GM19035 (cell line): ENCODE measurements around the gene INSIG1.
A peak's percentile ranks its signal among the peaks of the same experiment; 100 is the strongest.

Source experiments
- ATAC-seq: cut with Tn5 transposase; IDR thresholded peaks from one replicate; pipeline ENCODE4 v1.9.1; 2021; ENCODE audit not compliant: unreplicated experiment

The INSIG1 gene

DNA sequence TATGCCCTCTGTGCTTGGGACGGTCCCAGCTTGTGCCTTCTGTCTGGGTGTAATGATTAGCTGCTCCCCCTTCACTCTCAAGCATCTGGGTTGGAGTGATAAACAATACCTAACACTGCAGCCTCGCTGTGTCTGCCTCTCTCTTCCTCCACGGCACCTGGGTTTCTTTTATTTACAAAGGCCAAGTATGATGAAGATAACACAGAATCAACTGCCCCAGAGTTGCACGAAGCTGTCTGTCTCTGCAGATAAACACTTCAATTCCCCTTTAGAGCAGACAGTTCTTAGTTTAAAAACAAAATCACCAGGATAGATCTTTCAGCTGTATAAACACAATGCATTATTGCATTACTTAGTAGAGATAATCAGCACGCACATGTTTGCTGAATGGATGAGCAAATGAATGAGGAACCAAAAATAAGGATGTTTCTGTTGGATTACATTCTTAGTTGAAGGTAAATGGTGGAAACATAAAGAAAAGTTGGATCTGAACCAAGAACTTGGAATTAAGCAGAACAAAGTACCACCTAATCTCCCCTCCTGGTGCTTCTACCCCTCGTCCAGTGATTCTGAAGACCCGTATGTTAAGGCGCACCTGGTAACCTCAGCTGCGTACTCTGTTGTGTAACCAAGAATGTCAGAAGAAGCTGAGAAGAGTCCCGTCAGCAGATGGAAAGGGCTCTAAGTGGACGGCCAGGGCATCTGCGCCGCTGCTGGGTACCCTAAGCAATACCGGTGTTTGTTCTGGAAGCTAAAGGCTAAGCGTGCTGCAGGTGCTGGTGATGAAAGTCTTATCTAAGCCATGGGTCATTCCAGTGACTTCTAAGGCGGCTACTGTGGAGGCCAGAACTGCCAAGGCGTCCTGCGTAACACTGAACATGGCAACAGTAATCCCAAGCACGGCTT is 26.6 kb downstream of the INSIG1 start:
- ATAC-seq, result no peak

DNA sequence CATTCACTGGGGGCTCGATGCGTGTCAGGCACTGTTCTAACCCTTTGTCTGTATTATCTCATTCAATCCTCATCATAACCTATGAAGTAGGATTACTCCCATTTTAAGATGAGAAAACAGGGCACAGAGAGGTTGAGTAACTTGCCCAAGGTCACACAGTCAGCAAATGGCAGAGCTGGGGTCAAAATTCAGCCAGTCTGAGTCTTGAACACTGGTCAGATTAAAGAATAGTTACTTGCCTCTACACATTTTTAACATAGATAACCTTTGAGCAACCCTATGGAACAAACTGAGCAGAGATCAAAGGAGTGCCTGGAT is 27.2 kb downstream of the INSIG1 start:
- no peak for ATAC-seq

DNA sequence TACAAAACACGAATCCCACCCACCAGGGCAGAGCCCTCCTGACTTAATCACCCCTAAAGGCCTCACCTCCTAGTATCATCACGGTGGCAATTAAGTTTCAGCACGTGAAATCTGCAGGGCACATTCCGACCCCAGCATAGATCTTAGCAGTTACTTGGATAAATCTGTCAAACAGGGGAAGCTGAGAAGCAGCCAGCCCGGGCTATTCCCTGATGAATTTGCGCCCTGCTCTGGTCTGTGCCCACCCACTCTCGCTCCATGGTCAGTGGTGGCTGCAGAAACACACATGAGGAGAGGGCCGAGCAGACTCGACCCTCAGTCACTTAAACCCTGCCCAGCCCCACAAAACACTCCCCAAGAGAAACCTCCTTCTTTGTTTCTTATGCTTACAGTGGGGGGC is 28.7 kb downstream of the INSIG1 start:
- ATAC-seq, result no peak

DNA sequence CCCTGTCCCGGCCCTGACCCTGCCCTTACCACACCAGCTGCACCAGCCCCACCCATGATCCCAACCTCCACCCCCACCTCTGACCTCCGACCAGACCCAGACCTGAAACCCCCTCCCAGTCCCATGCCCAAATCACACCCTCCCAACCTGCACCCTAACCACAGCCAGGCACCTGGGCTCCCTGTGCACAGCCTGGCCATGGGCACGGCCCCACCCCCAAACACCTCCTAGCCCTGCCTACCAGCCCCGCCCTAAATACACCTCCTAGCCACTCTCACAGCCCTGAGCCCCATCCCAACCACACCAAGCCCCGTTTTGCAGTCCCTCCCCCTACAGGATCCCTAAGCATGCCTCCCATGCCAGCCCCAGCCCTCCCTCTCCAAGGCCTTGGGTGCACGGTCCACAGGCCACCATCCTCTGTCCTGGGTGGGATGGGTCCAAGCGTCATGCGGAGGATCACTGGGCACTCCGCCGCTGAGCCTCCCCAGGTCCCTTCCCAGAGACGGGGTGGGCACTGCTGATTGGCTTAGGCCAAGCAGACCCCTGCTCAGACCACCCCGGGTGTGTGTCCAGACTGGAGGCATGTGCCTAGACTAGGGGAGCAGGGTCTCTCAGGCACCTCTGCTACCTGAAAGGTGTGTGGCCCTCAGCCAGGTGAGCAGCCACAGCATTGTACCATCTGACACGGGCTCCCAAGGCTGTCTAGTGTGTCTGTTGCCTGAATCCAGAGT is 30.1 kb downstream of the INSIG1 start:
- no peak for ATAC-seq

DNA sequence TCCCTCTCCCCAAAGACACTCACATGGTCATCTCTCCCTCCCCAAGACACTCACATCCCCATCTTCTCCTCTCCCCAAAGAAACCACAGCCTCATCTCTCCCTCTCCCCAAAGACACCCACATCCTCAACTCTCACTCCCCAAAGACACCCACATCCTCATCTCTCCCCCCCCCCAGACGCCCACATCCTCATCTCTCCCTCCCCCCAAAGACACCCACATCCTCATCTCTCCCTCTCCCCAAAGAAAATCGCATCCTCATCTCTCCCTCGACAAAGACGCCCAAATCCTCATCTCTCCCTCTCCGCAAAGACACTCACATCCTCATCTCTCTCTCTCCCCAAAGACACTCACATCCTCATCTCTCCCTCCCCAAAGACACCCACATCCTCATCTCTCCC is 31.5 kb downstream of the INSIG1 start:
- ATAC-seq, result no peak

DNA sequence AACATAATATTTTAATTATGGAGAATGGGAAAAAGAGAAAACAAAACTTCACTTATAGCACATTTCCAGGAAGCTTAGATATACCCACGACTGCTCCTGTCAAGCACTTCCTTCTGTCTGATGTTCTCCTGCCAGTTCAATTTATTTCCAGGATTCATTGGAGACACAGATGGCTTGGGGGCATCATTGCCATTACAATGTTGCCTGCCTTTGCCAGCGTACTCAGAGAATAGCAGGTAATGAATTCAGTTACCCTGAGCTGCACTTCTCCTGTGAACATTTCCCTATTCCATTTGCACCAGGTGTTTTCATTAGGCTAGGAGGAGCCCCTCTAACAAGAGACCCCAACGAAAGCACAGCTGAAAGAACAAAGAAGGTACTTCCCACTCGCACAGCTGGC is 33.7 kb downstream of the INSIG1 start:
- no peak for ATAC-seq

DNA sequence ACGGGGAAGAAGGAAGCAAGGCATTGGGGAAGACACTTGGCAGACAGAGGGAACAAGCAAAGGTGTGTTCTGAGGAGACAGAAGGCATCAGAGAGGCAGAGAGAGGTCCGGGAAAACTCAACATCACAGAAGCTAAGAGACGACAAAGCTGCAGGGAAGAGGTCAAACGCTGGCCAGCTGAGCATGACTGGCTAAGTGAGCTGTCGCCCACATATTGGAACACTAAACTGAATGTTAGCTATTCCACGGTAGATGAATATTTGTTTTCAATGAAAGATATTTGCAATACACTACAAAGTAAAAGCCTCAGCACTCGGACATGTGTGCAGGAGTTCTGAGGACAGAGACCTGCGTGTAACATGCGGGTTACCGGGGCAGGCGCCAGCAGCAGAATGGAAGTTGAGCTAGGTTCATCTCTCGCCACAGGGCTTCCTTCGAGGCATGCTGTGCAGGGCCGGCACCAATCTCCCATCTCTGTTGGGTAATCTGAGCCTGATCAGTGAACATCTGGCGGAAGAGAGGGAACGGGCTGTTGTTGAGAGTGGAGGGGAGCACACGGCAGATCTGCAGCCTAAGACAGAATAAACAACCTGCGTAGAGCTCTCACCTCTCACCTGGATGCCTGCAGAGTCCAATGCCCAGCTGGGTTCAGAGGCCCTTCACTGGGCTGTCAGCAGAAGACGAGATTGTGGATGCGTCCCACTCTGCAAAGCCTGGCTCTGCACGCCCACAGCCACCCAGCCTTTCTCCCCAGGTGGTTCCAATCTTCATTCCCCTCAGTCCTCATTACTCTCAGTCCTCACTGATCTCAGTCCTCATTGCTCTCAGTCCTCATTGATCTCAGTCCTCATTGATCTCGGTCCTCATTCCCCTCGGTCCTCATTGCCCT is 35.9 kb downstream of the INSIG1 start:
- ATAC-seq, result no peak

DNA sequence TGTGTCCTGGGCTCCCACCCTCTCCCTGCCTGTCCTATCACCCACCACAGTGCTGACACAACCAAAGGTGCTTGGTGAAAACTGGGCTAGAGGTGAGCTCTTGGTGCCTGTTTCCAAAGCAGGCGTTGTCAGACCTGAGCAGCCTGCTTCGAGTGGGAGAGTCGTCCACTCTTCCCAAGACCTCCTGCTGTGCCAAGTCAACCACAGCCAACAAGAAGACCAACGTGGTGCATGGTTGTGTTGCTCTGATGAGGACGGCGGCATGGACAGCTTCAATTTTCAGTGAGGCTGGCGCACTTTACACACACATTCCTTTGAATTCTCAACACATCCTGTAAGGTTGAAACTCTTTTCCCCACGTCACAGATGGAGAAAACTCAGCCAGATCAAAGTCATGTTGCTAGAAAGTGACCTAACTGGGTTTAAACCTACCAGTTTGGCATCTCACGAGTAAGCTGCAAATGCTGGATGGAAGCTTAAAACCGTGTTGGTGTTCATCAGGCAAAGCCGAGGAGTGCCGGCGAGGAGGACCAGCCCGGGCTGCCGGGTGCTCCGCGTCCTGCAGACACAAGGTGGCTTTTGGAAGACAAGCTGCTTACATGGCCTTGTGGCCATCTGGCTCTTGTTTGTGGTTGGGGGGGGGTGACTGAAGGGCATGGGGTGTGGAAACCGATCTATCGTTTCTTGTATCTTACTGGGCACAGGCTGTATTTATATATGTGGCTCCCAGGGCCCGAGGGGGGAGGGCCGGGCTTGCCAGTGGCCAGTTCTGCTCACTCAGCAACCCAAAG is 39.3 kb downstream of the INSIG1 start:
- no peak for ATAC-seq

DNA sequence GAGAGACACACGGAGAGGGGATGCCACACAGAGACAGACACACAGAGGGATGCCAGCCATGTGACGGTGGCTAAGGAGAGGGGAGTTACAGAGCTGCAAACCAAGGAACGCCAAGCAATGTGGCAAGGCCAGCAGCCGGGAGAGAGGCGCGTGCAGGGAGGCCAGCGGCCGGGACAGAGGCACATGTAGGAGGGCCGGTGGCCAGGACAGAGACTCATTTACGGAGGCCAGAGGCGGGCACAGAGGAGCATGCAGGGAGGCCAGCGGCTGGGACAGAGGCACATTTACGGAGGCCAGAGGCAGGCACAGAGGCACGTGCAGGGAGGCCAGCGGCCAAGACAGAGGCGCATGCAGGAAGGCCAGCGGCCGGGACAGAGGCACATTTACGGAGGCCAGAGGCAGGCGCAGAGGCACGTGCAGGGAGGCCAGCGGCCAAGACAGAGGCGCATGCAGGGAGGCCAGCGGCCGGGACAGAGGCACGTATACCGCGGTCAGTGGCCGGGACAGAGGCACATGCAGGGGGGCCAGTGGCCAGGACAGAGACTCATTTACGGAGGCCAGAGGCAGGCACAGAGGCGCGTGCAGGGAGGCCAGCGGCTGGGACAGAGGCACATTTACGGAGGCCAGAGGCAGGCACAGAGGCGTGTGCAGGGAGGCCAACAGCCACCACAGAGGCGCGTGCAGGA is 40.4 kb downstream of the INSIG1 start:
- ATAC-seq, result no peak

DNA sequence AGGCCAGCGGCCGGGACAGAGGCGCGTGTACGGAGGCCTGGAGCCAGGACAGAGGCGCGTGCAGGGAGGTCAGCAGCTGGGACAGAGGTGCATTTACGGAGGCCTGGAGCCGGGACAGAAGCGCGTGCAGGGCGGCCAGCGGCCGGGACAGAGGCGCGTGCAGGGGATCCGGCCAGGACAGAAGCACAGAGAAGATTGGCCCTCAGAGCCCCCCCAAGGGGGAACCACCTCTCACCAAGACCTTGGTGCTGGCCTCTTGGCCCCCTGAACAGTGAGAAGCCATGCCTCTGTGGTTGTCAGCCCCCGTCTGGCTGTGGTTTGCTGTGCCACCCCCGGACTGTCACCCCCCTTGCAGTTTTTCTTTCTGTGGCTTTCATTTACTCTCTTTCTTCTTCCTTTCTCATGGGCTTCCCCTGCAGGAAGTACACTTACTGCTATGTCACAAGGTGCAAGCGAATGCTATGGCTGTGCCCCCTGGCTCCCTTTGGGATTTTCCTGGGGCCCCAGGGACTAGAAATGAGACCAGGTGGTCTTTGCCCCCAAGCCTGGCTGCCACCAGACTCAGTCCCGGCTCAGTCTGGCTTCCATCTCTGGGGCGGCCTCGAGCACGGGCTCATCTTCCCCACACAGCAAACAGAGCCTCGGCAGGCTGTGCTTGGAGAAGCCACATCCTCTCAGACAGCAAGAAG is 41.1 kb downstream of the INSIG1 start:
- no peak for ATAC-seq

DNA sequence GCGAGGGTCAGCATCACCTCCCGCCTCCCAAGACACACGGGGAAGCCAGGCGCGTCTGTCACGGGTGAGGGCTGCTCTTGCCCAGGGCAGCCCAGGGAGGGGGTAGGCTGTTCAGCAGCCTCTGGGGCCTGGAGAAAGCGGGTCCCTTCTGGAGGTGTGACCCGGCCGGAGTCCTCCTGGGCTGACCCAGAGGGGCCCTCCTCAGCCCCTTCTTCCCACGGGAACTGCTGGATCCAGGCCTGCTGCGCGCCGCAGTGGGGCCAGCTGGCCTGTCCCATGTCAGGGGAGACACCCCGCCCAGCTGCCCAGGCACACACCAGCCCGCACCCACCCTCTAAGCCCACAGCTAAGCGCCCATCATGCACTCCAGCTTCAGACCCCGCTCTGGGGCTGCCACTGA is 41.8 kb downstream of the INSIG1 start:
- no peak for ATAC-seq

DNA sequence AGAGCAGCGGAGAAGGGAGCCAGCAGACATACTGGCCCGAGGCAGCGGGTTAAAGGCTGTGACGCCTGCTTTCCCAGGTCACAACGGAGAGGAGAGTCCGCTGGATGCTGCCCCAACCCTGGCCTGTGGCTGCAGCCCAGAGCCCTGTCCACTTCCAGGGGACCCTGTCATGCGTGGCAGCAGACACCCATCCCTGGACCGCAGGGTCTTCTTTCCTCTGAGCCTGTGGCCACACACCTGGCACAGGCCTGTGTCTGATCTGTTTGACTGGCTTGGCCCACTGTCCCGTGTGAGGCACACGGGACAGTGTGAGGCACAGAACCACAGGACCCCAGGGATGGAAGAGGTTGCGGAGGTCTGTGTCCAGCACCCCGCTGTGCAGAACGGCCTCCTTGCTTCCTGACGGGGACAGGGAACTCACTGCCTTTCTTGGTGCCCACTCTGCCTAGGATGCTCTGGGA is 42.4 kb downstream of the INSIG1 start:
- ATAC-seq, result no peak

DNA sequence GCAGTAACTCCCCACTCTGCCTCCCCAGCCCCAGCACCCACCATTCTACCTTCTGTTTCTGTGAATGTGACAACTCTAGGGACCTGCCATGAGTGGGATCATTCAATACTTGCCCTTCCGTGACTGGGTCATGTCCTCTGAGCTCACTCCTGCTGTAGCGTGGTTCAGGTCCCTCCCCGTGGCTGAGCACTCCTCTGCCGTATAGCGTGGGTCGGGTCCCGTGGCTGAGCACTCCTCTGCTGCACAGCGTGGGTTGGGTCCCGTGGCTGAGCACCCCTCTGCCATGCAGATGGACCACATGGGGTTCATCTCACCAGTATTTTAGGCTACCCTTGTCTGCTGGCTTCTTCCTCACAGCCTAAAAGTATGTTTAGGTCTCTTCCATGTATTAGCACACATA is 43.0 kb downstream of the INSIG1 start:
- ATAC-seq, result no peak

DNA sequence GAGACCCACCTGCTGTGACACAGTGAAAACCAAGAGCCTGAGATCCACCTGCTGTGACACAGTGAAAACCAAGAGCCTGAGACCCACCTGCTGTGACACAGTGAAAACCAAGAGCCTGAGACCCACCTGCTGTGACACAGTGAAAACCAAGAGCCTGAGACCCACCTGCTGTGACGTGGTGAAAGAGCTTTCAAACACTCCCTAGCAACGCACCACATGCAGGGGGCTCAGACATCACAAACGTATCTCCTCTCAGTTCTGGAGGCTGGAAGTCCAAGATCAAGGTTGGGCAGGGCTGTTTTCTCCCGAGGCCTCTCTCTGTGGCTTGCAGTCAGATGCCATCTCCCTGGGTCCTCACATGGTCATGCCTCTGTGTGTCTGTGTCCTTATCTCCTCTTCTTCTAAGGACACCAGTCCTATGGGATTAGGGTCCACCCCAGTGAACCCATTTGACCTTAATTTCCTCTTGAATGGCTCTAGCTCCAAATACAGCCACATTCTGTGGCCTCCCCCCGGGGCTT is 43.8 kb downstream of the INSIG1 start:
- no peak for ATAC-seq

DNA sequence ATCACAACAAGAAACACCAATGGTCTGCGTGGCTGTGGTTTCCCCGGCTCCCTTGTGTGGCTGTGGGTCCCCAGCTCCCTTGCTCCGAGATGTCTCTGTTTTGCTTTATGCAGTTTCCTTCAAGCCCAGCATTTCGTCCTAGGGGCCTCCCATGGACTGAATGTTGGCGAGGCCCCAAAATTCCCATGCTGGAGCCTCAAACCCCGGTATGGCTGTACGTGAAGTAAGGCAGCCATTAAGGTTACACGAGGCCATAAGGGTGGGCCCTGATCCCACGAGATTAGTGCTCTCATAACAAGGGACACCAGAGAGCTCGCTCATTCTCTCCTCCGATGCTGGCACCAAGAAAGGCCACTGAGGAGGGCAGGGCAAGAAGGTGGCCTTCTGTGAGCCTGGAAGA is 44.6 kb downstream of the INSIG1 start:
- no peak for ATAC-seq

DNA sequence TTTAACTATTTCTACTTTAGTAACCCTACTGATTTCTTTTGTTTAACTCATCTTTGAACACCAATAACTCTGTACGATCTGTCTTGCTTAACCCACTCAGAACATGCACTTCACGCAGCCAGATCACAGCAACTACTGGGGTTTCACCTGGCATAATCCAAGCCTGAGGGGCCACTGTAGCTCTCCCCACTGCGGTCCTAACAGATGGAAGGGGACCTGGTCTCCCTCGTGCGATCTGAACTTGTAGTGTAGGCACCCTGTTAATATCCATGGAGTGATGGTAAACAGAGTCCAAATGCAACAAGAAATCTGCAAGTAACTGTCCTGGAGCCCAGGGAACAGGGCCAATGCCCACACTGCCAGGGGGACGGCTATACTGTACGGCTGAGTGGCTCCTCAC is 45.5 kb downstream of the INSIG1 start:
- no peak for ATAC-seq

DNA sequence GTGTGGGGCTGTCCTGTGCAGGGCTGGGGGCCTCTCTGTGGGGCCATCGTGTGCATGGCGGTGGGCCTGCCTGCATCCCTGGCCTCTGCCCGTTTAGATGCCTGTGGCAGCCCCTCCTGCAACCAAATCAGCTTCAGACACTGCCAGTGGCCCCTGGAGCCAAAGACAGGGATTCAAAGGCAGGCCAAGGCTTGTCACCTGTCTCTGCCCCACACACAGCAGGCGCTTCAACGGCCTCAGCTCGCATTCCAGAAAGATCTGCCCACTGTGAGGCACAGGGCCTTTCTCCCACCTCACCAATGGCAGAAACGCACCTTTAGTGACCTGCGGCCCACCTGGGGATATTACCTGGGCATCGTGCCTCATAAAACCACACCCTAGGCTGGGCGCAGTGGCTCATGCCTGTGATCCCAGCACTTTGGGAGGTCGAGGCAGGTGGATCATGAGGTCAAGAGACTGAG is 46.0 kb downstream of the INSIG1 start:
- no peak for ATAC-seq

DNA sequence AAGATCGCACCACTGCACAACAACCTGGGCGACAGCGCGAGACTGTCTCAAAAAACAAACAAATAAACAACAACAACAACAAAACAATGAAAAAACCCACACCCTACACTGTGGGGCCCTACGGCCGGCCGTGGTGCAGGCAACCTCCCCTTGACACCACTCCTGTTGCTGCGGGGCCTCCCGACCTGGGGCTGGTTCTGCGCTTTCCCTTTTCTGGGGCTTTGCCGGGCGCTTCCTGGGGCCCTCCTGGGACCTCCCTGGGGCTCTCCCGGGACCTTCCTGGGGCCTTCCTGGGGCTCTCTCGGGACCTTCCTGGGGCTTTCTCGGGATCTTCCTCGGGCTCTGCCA is 46.6 kb downstream of the INSIG1 start:
- peak; percentile 46 for ATAC-seq
